Endodermal cell (in vitro differentiated cells): ENCODE data around the gene RUNDC3A. TPM values are rescaled to one million over a fixed set of nuclear protein-coding genes. Genes with fewer than 3 reads are reported as not detected.
"Not testable (repeated sequence)": the region's sequence is repeated elsewhere in the genome, so short reads cannot be mapped to it uniquely, and the experiment has no call there.

Experiments used
- DNase-seq: peaks from one replicate; pipeline ENCODE4 v3.0.0-alpha.2; 2017
- H3K27ac ChIP-seq: 2 replicates; pipeline ENCODE4 v1.5.1; 2013; ENCODE audit warnings: mild to moderate bottlenecking, low read depth, low read length, moderate library complexity
- H3K27me3 ChIP-seq: 2 replicates; pipeline ENCODE4 v1.6.1; 2013; ENCODE audit warnings: mild to moderate bottlenecking, low read length, moderate library complexity; ENCODE audit not compliant: insufficient read depth, control insufficient read depth, poor library complexity, severe bottlenecking
- H3K36me3 ChIP-seq: 2 replicates; pipeline ENCODE4 v1.7.0; 2013; ENCODE audit warnings: mild to moderate bottlenecking, low read length, moderate library complexity; ENCODE audit not compliant: control insufficient read depth, insufficient read depth
- H3K4me1 ChIP-seq: one replicate; pipeline ENCODE4 v1.7.0; 2013; ENCODE audit warnings: low read length; ENCODE audit not compliant: control insufficient read depth, insufficient read depth
- H3K4me3 ChIP-seq: 2 replicates; pipeline ENCODE4 v1.5.1; 2013; ENCODE audit warnings: mild to moderate bottlenecking, low read length, moderate library complexity
- H3K9ac ChIP-seq: 2 replicates; pipeline ENCODE4 v1.6.1; 2013; ENCODE audit warnings: mild to moderate bottlenecking, low read length, moderate library complexity; ENCODE audit not compliant: poor library complexity, severe bottlenecking; ENCODE audit errors: extremely low read depth
- H3K9me3 ChIP-seq: 2 replicates; pipeline ENCODE4 v1.6.1; 2013; ENCODE audit warnings: mild to moderate bottlenecking, low read length, moderate library complexity; ENCODE audit not compliant: control insufficient read depth
- H3K27ac Mint-ChIP-seq: 2 replicates; pipeline ENCODE4 v1.8.0; 2020; ENCODE audit warnings: mixed read lengths
- H3K27me3 Mint-ChIP-seq: 2 replicates; pipeline ENCODE4 v1.8.0; 2021; ENCODE audit warnings: mild to moderate bottlenecking, mixed read lengths; ENCODE audit not compliant: insufficient read depth
- H3K36me3 Mint-ChIP-seq: 2 replicates; pipeline ENCODE4 v1.8.0; 2020; ENCODE audit warnings: low read depth, mixed read lengths
- H3K4me1 Mint-ChIP-seq: 2 replicates; pipeline ENCODE4 v1.8.0; 2020; ENCODE audit warnings: mixed read lengths
- H3K4me3 Mint-ChIP-seq: 2 replicates; pipeline ENCODE4 v1.8.0; 2020; ENCODE audit warnings: mild to moderate bottlenecking, moderate library complexity, mixed read lengths
- H3K9me3 Mint-ChIP-seq: 2 replicates; pipeline ENCODE4 v1.8.0; 2020; ENCODE audit warnings: mild to moderate bottlenecking, mixed read lengths
- WGBS, 2 experiments: methylation state at CpG; one replicate each; pipeline versions ENCODE4 v1.1.5 to v1.1.7; 2013; ENCODE audit warnings: missing lambda C conversion rate in 2 of 2, mixed read lengths in 1 of 2; ENCODE audit not compliant: insufficient coverage in 1 of 2, insufficient read length in 1 of 2; 5-methylcytosine and 5-hydroxymethylcytosine counted together
- total RNA-seq, 2 donors: library from RNA; stranded (reverse); fragmentation: NEBNext Ultra II Directional in 1 of 2; extraction: Animal tissue kit (Norgen Biotek cat#: 25700) in 1 of 2; gene quantifications; 2 replicates in 1 of 2; 3 replicates in 1 of 2; pipeline ENCODE4 v1.2.1, GENCODE V29; 2021
- TF ChIP-seq, protein P1 (sequence below): fragments of 200-600 bp; sonication (generic); conservative IDR thresholded peaks from 2 replicates; pipeline ENCODE4 v1.5.0; 2021; ENCODE audit warnings: antibody characterized with exemption, mild to moderate bottlenecking

The RUNDC3A gene
- total RNA-seq, 2 donors from 2014 or later, result 1.0 to 2.1 TPM

DNA sequence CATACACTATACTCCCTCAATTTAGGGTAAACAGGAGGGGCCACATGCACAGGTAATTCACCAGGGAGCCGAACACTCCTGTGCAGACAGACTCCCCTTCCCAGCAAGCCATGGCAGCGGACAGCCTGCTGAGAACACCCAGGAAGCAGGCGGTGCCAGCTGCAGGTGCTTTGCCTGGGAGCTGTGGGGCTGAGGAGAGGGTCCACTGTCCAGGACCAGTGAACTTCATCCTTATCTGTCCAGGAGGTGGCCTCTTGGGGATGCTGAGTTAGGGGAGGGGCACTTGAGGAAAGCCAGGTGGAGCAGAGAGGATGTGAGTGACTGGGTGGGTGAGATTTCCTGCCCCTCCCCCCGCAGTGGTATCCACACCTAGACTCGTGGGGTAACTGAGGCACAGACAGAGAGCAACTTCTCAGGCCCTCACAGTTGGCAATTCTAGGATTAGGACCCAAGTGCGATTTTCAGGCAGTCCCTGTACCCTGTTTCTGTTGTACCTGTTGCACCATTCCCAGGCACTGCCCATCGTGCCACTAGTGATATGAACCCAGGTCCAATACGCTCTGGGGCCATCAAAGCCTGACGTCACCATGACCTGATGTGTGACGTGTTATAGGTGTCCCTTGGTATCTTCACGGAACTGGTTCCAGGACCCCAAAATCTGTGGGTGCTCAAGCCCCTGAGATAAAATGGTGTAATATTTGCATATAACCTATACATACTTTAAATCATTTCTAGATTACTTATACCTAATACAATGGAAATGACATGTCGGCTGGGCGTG, 37.9 kb downstream of the RUNDC3A start:
- H3K36me3 ChIP-seq, result peaks cover 4% of the 10 kb centered on the region
- Mint-ChIP-seq H3K36me3 (peaks cover 5% of the 10 kb centered on the region), H3K4me3 (peak overlapping the region; percentile 85), H3K27ac (peak overlapping the region; percentile 94), H3K9me3 (no peaks in the 10 kb centered on the region), H3K4me1 (peaks cover 9% of the 10 kb centered on the region), H3K27me3 (peaks cover 30% of the 10 kb centered on the region)
- H3K27ac ChIP-seq, result no peak overlapping the region
- H3K27me3 ChIP-seq, result peaks cover 20% of the 10 kb centered on the region
- 84 to 86% methylated on average over 9 to 13 of the region's 13 CpGs for WGBS, 2 experiments
- no peak overlapping the region for H3K9ac ChIP-seq
- no peak for DNase-seq
- H3K9me3 ChIP-seq, result no peaks in the 10 kb centered on the region
- H3K4me3 ChIP-seq, result peak overlapping the region; percentile 97
- no peaks in the 10 kb centered on the region for H3K4me1 ChIP-seq
- TF ChIP-seq, protein P1, sequence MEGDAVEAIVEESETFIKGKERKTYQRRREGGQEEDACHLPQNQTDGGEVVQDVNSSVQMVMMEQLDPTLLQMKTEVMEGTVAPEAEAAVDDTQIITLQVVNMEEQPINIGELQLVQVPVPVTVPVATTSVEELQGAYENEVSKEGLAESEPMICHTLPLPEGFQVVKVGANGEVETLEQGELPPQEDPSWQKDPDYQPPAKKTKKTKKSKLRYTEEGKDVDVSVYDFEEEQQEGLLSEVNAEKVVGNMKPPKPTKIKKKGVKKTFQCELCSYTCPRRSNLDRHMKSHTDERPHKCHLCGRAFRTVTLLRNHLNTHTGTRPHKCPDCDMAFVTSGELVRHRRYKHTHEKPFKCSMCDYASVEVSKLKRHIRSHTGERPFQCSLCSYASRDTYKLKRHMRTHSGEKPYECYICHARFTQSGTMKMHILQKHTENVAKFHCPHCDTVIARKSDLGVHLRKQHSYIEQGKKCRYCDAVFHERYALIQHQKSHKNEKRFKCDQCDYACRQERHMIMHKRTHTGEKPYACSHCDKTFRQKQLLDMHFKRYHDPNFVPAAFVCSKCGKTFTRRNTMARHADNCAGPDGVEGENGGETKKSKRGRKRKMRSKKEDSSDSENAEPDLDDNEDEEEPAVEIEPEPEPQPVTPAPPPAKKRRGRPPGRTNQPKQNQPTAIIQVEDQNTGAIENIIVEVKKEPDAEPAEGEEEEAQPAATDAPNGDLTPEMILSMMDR, result no peak

DNA sequence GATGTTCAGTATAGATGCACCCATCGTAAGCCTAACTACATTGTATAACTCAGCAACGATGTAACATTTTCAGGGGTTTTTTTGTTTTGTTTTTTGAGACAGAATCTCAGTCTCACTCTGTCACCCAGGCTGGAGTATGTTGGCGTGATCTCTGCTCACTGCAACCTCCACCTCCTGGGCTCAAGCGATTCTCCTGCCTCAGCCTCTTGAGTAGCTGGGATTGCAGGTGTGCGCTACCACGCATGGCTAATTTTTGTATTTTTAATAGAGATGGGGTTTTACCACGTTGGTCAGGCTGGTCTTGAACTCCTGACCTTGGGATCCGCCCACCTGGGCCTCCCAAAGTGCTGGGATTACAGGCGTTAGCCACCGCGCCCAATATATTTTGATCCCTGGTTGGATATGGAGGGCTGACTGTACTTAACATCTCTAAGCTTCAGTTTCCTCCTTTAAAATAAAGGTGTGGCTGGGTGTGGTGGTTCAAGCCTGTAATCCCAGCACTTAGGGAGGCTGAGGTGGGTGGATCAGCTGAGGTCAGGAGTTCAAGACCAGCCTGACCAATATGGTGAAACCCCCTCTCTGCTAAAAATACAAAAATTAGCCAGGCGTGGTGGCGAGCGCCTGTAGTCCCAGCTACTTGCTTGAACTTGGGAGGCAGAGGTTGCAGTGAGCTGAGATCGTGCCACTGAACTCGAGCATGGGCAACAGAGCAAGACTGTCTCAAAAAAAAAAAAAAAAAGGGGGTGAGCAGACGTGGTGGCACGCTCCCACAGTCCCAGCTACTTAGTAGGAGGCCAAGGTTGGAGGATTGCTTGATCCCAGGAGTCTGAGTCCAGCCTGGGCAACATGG, 39.0 kb downstream of the RUNDC3A start:
- peaks cover 13% of the 10 kb centered on the region for H3K36me3 Mint-ChIP-seq
- peaks cover 19% of the 10 kb centered on the region for H3K27me3 Mint-ChIP-seq
- not testable (repeated sequence) for H3K27ac Mint-ChIP-seq, DNase-seq, H3K9me3 ChIP-seq, H3K9me3 Mint-ChIP-seq, H3K4me1 ChIP-seq, H3K4me1 Mint-ChIP-seq, H3K27ac ChIP-seq, H3K4me3 Mint-ChIP-seq, H3K4me3 ChIP-seq, H3K9ac ChIP-seq
- peaks cover 11% of the 10 kb centered on the region for H3K27me3 ChIP-seq
- peaks cover 14% of the 10 kb centered on the region for H3K36me3 ChIP-seq
- WGBS, 2 experiments, result 89 to 94% methylated on average over 6 to 15 of the region's 18 CpGs

DNA sequence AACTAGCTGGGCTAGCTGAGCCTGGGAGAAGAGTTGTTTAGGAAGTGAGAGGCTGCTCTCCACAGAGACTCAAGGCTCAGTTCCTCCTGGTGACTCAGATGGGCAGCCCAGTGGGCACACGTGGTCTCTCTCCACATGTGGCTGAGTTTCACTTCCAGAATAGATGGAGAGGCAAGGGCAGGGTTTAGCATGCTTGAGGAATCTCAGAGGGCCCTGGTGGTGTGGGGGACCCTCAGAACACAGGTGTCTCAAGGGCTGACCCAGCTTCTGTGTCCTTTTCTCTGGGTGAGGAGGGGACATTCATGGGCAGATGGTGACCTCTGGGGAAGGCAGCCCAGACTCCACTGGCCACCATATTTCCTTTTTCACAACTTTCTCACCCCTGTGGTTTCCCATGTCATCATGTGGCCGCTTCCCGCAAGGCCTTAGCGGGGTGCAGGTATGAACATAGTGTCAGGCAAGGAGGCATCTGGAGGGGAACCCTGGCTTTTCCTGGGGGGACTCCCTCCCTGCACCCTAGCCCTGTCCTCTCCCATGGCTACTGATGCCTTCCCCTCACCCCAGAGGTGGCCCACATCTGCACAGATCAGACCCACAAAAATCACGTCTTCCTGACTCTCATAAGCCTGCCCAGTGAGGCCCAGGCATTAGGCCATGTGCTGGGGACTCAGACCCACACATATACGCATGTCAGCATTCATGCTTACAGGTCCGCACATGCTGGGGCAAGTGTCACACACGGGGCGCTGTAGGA, 40.0 kb downstream of the RUNDC3A start:
- H3K9me3 Mint-ChIP-seq, result no peaks in the 10 kb centered on the region
- H3K36me3 Mint-ChIP-seq, result peaks cover 19% of the 10 kb centered on the region
- H3K9me3 ChIP-seq, result no peaks in the 10 kb centered on the region
- H3K27me3 Mint-ChIP-seq, result peaks cover 11% of the 10 kb centered on the region
- no peak overlapping the region for H3K9ac ChIP-seq
- H3K27me3 ChIP-seq, result peaks cover 2% of the 10 kb centered on the region
- H3K4me3 Mint-ChIP-seq, result no peak overlapping the region
- H3K36me3 ChIP-seq, result peaks cover 19% of the 10 kb centered on the region
- H3K4me3 ChIP-seq, result no peak overlapping the region
- WGBS, 2 experiments, result 94 to 96% methylated on average over 6 to 9 of the region's 9 CpGs
- TF ChIP-seq, protein P1, result no peak
- H3K27ac Mint-ChIP-seq, result no peak overlapping the region
- H3K4me1 ChIP-seq, result no peaks in the 10 kb centered on the region
- DNase-seq, result no peak
- peaks cover 9% of the 10 kb centered on the region for H3K4me1 Mint-ChIP-seq
- no peak overlapping the region for H3K27ac ChIP-seq
